ENCODE measurements around the gene KLHL41. TPM values are rescaled to one million over a fixed set of nuclear protein-coding genes. Genes with fewer than 3 reads are reported as not detected.
"Not testable (repeated sequence)": the region's sequence is repeated elsewhere in the genome, so short reads cannot be mapped to it uniquely, and the experiment has no call there.

Gene KLHL41
- total RNA-seq, 1 donor from 2014 or later = 0.21 TPM

DNA sequence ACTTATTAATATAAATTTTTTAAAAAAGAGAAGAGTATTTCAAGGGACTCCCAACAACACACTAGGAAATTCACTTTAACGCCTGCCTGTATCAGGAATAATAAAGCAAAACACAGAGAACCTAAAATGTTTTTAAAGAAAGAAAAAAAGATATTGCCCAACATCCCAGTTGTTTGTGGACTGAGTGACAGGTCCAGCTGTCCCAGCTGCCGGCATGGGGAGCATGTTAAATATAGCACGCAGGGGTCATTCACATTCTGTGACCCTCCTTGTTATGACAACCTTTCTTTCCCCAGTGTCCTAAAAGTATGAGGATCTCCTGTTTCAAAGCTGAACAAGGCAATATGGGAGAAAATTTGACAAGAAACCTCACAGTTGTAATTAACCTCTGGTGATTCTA is 4.4 kb downstream of the KLHL41 start:
- Histone ChIP-seq H3K4me1 (peaks cover 0 to 2% of the 10 kb centered on the region in 2 donors), H3K9me3 (no peaks in the 10 kb centered on the region), H3K36me3 (no peaks in the 10 kb centered on the region), H3K4me3 (no peak overlapping the region), H3K27ac (no peak overlapping the region), H3K27me3 (no peaks in the 10 kb centered on the region)
- DNase-seq (ENCODE audit: low spot score in 2 of 2) = no peak
- intact Hi-C loops (cut with DNase I) = no loop called here
- no peak for TF ChIP-seq CTCF (IDR thresholded peaks at IDR 0.05)

GRCh38 chr2:169514758-169515157 is 5.3 kb downstream of the KLHL41 start:
- intact Hi-C loops (cut with DNase I); H3K4me3 ChIP-seq; H3K4me1 ChIP-seq; H3K27ac ChIP-seq; H3K36me3 ChIP-seq; H3K9me3 ChIP-seq; H3K27me3 ChIP-seq; DNase-seq (ENCODE audit: low spot score in 2 of 2): not testable (repeated sequence)

GRCh38 chr2:169516488-169516995 is 7.0 kb downstream of the KLHL41 start:
- H3K4me3 ChIP-seq; H3K36me3 ChIP-seq; H3K27me3 ChIP-seq; H3K4me1 ChIP-seq; DNase-seq (ENCODE audit: low spot score in 2 of 2); H3K9me3 ChIP-seq; intact Hi-C loops (cut with DNase I); H3K27ac ChIP-seq: not testable (repeated sequence)

GRCh38 chr2:169520896-169521295 is 11.4 kb downstream of the KLHL41 start:
- TF ChIP-seq CTCF (IDR thresholded peaks at IDR 0.05) = no peak
- peaks cover 0 to 11% of the 10 kb centered on the region in 2 donors for H3K36me3 ChIP-seq
- no peak for DNase-seq (ENCODE audit: low spot score in 2 of 2)
- no peaks in the 10 kb centered on the region for H3K27me3 ChIP-seq
- H3K4me3 ChIP-seq = no peak overlapping the region
- no peak overlapping the region for H3K27ac ChIP-seq
- no peaks in the 10 kb centered on the region for H3K4me1 ChIP-seq
- intact Hi-C loops (cut with DNase I) = loop anchor here (10.0 kb wide), 1 partner anchor 404 kb away; no protein-coding TSS in a partner anchor
- no peaks in the 10 kb centered on the region for H3K9me3 ChIP-seq

DNA sequence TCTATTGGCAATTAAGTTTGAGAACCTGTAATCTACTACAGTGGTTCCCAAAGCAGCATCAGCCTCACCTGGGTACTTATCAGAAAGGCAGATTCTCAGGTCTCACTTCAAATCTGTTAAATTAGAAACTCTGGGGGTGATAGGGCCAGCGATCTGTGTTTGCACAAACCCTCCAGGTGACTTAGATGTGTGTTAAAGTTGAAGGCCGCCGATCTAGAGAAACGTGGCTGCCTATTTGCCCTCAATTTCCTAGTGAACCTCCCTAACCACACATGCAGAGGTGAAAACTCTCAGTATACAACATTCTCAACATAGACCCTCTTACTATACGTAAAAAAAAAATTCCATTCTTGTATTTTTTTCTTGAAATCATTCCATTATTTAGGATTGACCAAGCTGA is 14.2 kb downstream of the KLHL41 start:
- no peak for DNase-seq (ENCODE audit: low spot score in 2 of 2)
- Histone ChIP-seq H3K36me3 (peaks cover 0 to 11% of the 10 kb centered on the region in 2 donors), H3K27me3 (no peaks in the 10 kb centered on the region), H3K9me3 (no peaks in the 10 kb centered on the region), H3K27ac (no peak overlapping the region), H3K4me1 (no peaks in the 10 kb centered on the region), H3K4me3 (no peak overlapping the region)
- TF ChIP-seq CTCF (IDR thresholded peaks at IDR 0.05) = no peak
- intact Hi-C loops (cut with DNase I) = loop anchor here (10.0 kb wide), 1 partner anchor 401 kb away; no protein-coding TSS in a partner anchor

GRCh38 chr2:169525434-169525833 is 15.9 kb downstream of the KLHL41 start:
- H3K9me3 ChIP-seq = no peaks in the 10 kb centered on the region
- no peaks in the 10 kb centered on the region for H3K27me3 ChIP-seq
- no peaks in the 10 kb centered on the region for H3K4me1 ChIP-seq
- no peak overlapping the region for H3K27ac ChIP-seq
- DNase-seq (ENCODE audit: low spot score in 2 of 2) = no peak
- H3K4me3 ChIP-seq = no peak overlapping the region
- no peak for TF ChIP-seq CTCF (IDR thresholded peaks at IDR 0.05)
- intact Hi-C loops (cut with DNase I) = loop anchor here (10.0 kb wide), 1 partner anchor 399 kb away; no protein-coding TSS in a partner anchor
- peaks cover 3 to 18% of the 10 kb centered on the region in 2 donors for H3K36me3 ChIP-seq

DNA sequence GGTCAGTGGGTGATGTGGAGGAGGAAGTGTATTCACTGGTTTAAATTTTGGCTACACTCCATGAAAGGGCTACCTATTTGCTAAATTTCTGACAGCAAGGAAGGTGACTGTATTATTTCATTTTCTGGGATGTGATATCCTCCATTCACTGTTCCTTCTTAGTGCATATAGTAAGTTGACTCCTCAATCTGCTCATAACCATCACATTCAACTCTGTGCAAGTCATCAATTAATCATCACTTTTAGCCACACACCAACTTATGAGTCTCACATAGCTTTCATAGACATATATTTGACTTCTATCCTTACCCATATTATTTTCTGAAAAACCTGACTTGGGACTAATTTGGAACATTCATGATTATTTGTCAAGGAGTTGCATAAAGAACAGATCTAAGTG is 16.9 kb downstream of the KLHL41 start:
- Histone ChIP-seq H3K27me3 (no peaks in the 10 kb centered on the region), H3K36me3 (peaks cover 3 to 19% of the 10 kb centered on the region in 2 donors), H3K4me1 (no peaks in the 10 kb centered on the region), H3K27ac (no peak overlapping the region), H3K4me3 (no peak overlapping the region), H3K9me3 (no peaks in the 10 kb centered on the region)
- no peak for TF ChIP-seq CTCF (IDR thresholded peaks at IDR 0.05)
- intact Hi-C loops (cut with DNase I) = loop anchor here (10.0 kb wide), 1 partner anchor 398 kb away; no protein-coding TSS in a partner anchor
- no peak for DNase-seq (ENCODE audit: low spot score in 2 of 2)

All from ascending aorta (tissue), 2 donors.